PFSK-1 (cell line): ENCODE results near the gene SLC6A17.

ENCODE experiments used
- FOXP2 ChIP-seq: optimal IDR thresholded peaks from 2 replicates; pipeline ENCODE3; 2011; ENCODE audit warnings: borderline replicate concordance, control low read depth, inconsistent platforms; ENCODE audit not compliant: insufficient read depth; ENCODE audit errors: extremely low read length, extremely low read depth
- POLR2AphosphoS5 ChIP-seq: IDR thresholded peaks from 2 replicates; pipeline ENCODE4 v1.6.1; 2012; ENCODE audit warnings: low read depth, mild to moderate bottlenecking, control low read depth, low read length, moderate library complexity
- REST ChIP-seq, 2 experiments: IDR thresholded peaks; 2 replicates each; pipeline versions ENCODE4 v1.6.1 to v1.8.0; 2011 to 2012; ENCODE audit warnings: low read depth in 2 of 2, low read length in 2 of 2, control low read depth in 1 of 2, inconsistent platforms in 1 of 2, mild to moderate bottlenecking in 1 of 2, moderate library complexity in 1 of 2; ENCODE audit not compliant: insufficient read depth in 1 of 2
- SIN3A ChIP-seq: IDR thresholded peaks from 2 replicates; pipeline ENCODE4 v1.6.1; 2012; ENCODE audit warnings: mild to moderate bottlenecking, low read length, moderate library complexity, borderline replicate concordance; ENCODE audit not compliant: insufficient read depth
- TAF1 ChIP-seq: IDR thresholded peaks from 2 replicates; pipeline ENCODE4 v1.6.1; 2012; ENCODE audit warnings: low read length, control low read depth, borderline replicate concordance; ENCODE audit not compliant: insufficient read depth

Gene SLC6A17

GRCh38 chr1:110228869-110229268, 78.6 kb downstream of the SLC6A17 start:
- no peak for TF ChIP-seq TAF1
- TF ChIP-seq REST (IDR thresholded peaks at IDR 0.05; ENCODE audit: insufficient read depth in 1 of 2, low read depth in 2 of 2, low read length in 2 of 2), result no peak
- TF ChIP-seq SIN3A, result no peak
- no peak for TF ChIP-seq FOXP2
- no peak for TF ChIP-seq POLR2AphosphoS5

GRCh38 chr1:110229348-110230001, 79.2 kb downstream of the SLC6A17 start:
- no peak for TF ChIP-seq TAF1
- no peak for TF ChIP-seq POLR2AphosphoS5
- TF ChIP-seq REST (IDR thresholded peaks at IDR 0.05; ENCODE audit: insufficient read depth in 1 of 2, low read depth in 2 of 2, low read length in 2 of 2), result no peak
- TF ChIP-seq FOXP2, result no peak
- no peak for TF ChIP-seq SIN3A

GRCh38 chr1:110230381-110231199, 80.3 kb downstream of the SLC6A17 start:
- no peak for TF ChIP-seq SIN3A
- no peak for TF ChIP-seq TAF1
- no peak for TF ChIP-seq POLR2AphosphoS5
- TF ChIP-seq REST (IDR thresholded peaks at IDR 0.05; ENCODE audit: insufficient read depth in 1 of 2, low read depth in 2 of 2, low read length in 2 of 2), result no peak
- no peak for TF ChIP-seq FOXP2

GRCh38 chr1:110233861-110234260, 83.6 kb downstream of the SLC6A17 start:
- no peak for TF ChIP-seq POLR2AphosphoS5
- TF ChIP-seq REST (IDR thresholded peaks at IDR 0.05; ENCODE audit: insufficient read depth in 1 of 2, low read depth in 2 of 2, low read length in 2 of 2), result no peak
- TF ChIP-seq FOXP2, result no peak
- no peak for TF ChIP-seq TAF1
- TF ChIP-seq SIN3A, result no peak
